CD4-positive, alpha-beta T cell treated with Interleukin-12 subunit alpha and Interleukin-12 subunit beta, for 1 hour (primary cell): Measurements from ENCODE around the gene CINP.
"Not testable (repeated sequence)": the region's sequence is repeated elsewhere in the genome, so short reads cannot be mapped to it uniquely, and the experiment has no call there.

ENCODE experiments used
- DNase-seq: peaks from one replicate; pipeline ENCODE4 v3.0.0-alpha.2; 2020

Gene CINP

GRCh38 chr14:102319351-102320032 lies 43.2 kb downstream of the CINP start, which contains the start of gene ZNF839:
TSS of gene ZNF839 (plus strand) at chr14:102319746. CDS start at chr14:102319766, 20 bp downstream.
- peak; percentile 94 for DNase-seq

- DNase-seq: no peak
Measured at GRCh38 chr14:102318781-102319276, 43.9 kb downstream of the CINP start.

GRCh38 chr14:102317564-102318248 lies 45.0 kb downstream of the CINP start:
- DNase-seq: peak; percentile 40

- DNase-seq: peak; percentile 95
Measured at GRCh38 chr14:102316743-102317563, 45.7 kb downstream of the CINP start.

GRCh38 chr14:102316338-102316742 lies 46.4 kb downstream of the CINP start:
- peak; percentile 58 for DNase-seq

- DNase-seq: no peak
Measured at GRCh38 chr14:102315121-102315520, 47.6 kb downstream of the CINP start.

GRCh38 chr14:102314242-102315011 lies 48.3 kb downstream of the CINP start:
- peak; percentile 85 for DNase-seq

GRCh38 chr14:102304611-102305506 lies 57.8 kb downstream of the CINP start, which contains the start of gene MOK:
TSS of gene MOK (minus strand) at chr14:102305164. CDS start at chr14:102304968, 196 bp downstream.
- DNase-seq: peak; percentile 99

GRCh38 chr14:102303664-102304063 lies 59.0 kb downstream of the CINP start:
- DNase-seq: no peak

GRCh38 chr14:102298303-102299070 lies 64.2 kb downstream of the CINP start:
- not testable (repeated sequence) for DNase-seq
